HG02642 (cell line): Measurements from ENCODE around the gene COL23A1.
"Not testable (repeated sequence)": the region's sequence is repeated elsewhere in the genome, so short reads cannot be mapped to it uniquely, and the experiment has no call there.

Experiments
- ATAC-seq: cut with Tn5 transposase; IDR thresholded peaks from one replicate; pipeline ENCODE4 v1.9.1; 2021; ENCODE audit warnings: mild to moderate bottlenecking; ENCODE audit not compliant: unreplicated experiment, poor library complexity

COL23A1 gene

DNA sequence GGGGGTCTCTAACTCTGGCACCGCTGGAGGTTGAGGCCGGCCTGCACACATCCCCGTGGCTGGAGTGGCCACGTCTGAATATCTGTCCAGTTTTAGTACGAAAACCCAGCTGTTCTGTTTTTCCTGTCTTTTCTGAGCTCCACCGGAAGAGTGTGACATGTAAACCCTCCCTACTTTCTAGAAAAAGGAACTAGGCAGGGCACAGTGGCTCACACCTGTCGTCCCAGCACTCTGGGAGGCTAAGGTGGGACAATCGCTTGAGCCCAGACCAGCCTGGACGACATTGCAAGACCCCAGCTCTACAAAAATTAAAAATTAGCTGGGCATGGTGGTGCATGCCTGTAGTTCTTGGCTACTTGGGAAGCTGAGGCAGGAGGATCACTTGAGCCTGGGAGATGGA is 349.4 kb downstream of the COL23A1 start:
- ATAC-seq: no peak

DNA sequence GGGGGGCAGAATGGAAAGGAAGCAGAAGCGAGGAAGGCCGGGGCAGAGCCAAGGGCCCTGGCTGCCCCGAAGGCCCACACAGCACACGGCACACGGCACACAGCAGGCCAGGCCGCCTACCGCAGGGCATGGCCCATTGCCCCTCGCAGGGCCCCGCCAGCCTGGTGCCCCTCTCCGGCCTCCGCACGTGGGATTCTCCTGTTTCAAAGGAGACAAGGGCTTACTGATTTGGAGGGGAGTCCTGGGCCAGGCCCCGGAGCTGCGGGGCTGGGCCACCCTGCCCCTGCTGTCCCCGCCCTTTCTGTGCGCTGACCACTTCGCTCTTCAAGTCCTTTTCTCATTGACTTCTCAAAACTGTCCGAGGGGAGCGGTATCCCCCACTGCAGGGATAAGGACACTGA is 349.9 kb downstream of the COL23A1 start:
- ATAC-seq: no peak

GRCh38 chr5:178239626-178240301 is 350.4 kb downstream of the COL23A1 start:
- ATAC-seq: not testable (repeated sequence)

DNA sequence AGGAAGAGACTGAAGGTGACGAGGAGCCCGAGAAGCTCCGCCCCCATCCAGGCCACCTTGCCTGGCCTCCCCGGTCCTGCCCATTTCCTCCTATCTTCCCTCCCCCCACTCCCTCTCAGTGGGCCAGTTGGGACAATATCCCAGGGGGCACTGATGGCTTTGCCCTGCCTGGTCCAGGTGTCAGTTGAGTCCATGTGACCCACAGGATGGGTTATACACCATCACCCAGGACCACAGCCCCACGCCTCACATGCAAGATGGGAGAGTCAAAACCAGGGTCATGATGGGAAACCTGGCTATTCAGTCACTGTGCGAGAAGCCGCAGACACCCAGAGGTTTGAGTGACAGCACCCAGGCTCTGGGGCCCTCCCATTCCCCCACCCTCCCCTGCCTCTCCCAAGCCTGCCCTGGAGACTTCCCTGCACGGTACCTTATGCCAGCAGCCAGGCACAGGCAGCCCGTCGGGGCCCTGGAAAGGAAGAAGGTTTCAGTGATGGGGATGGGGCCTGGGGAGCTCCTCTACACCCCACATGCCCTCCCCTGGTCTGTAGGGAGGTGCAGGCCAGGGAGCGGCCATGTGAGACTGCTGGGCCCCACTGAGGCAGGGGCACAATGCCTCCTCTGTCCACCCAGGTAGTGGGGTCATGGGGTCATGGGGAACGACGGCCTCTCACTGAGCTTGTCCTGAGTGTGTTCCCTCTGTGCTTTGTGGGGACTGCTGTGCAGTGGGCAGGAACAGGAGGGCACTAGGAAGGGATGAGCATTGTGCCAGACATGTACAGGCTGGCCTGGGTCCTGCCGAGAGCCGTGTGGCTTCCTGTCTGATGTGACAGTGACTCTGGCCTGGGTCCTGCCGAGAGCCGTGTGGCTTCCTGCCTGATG is 351.2 kb downstream of the COL23A1 start:
- no peak for ATAC-seq

DNA sequence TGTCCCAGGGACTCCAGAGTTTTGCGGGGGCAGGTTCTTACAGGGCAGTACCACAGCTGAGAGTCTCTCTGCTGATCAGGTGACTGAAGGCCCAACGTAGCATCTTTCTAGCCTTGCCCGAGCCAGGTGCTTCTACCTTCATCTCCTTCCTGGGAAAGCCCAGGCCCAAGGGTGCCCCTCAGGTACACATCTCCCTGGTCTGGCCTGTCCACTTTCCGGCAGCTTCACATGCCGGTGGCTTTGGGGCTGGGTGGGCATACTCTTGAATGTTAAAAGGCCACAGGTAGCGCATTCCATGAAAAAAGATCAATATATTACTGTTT is 351.9 kb downstream of the COL23A1 start:
- ATAC-seq: no peak

DNA sequence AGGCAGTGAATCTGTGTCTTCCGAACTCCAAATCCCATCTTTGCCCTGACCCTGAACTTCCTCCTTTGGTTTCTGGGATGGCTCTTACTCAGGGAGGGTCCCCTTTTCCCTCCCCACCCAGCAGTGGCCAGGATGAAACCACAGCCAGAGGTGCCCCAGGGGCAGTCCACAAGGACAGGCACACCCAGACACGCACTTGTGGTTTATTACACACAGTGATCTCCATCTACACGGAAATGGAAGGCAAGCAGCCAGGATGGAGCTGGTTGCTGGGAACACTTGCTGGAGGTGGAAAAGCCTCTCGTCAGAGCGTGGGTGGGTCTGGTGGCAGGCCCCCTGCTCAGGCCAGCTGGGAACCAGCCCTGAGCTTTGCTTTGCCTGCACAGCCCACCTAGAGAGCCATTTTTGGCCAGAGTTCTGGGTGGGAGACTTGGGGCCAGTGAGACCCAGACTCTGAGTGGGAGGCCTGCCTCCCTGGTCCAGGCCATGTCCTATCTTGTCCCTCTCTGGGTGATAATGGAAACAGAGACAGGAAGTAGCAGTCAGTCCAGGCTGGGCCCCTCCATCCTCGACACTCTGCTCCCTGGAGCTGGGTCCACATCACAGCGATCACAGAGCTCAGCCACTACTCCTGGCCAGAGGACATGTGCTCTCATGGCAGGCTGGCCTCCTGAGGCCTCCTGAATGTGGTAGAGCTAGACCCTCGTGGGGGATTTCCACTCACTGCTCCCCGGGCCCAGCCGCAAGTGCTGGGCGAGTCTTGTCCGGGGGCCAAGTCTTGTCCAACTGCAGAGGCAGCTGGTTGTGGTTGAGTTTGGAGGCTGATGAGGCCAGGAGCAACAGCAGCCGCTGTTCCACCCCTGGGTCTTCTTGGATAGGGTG is 352.5 kb downstream of the COL23A1 start:
- ATAC-seq: no peak

GRCh38 chr5:178236679-178237078 is 353.5 kb downstream of the COL23A1 start:
- ATAC-seq: no peak

DNA sequence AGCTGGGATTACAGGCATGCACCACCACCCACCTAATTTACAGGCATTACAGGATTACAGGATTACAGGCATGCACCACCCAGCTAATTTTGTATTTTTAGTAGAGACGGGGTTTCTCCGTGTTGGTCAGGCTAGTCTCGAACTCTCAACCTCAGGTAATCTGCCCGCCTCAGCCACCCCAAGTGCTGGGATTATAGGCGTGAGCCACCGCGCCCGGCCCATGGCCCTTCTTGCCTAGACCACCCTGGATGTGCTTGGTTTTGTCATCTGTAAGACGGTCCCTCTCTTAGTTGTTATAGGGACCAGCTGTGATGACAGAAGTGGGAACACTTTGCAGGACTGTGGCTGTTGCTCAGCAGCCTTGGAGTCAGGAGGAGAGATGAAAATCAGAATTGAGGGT is 354.1 kb downstream of the COL23A1 start:
- no peak for ATAC-seq

- ATAC-seq: no peak
Observed at GRCh38 chr5:178235588-178235974, 354.6 kb downstream of the COL23A1 start.

- no peak for ATAC-seq
Observed at GRCh38 chr5:178234750-178235587, 355.2 kb downstream of the COL23A1 start.

GRCh38 chr5:178234121-178234749 is 356.0 kb downstream of the COL23A1 start:
- ATAC-seq: no peak

DNA sequence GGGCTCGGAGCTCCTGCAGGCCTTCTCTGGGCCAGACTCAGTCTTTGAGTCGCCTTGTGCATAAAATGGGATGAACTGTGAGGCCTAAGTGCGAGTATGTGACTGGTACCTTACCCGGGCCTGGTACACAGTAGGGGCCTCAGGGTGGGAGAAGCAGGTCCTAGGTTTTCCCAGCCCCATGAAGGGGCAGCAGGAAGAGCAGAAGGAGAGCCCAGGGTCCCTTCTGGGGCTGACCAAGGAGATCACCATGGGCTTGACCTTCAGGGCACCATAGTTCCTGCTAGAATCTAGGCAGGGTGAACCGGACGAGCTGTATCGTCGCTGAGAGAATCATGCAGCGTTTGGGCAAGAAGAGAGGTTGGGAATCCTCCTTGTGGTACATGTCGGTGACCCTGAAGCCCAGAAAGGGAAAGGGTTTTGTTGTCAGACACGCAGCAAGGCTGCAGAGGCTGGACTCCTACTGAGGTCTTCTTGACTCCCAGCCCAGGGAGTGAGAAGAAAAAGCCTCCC is 357.2 kb downstream of the COL23A1 start:
- no peak for ATAC-seq

DNA sequence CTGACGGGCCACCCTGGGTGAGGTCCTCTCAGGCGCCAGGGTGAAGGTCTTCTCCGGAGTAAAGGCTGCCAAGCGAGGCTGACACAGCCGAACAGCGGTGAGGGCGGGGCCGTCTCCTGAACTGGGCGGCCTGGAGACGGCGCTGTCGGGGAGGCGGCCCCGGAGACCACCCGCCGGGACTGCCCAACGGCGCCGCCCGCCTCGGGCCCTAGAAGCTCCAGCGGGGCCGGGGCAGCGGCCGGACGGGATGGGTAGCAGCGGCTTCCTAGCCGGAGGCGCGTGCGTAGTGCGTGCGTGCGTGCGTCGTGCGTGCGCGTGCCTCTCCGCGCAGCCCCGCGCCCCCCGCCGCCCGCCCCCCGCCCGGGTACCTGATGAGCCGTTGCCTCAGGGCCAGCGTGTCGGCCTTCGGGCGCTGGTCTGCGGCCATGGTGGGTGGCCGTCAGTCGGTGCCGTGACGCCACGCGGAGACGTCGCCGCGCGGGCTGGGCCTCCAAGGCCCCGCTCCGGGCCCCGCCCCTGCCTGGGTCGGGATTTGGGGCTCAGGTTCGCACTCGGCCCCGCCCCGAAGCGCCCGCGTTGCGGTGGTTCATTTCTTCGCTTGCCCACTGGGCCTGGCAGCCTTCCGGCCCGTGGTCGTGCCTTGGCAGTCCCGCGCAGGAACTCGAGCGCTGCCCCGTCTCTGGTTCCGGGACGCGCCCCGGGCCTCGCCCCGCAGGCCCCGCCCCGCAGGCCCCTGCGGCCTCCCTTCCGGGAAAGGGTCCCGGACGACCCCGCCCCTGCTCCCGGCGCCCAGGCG is 357.9 kb downstream of the COL23A1 start, which contains the start of gene PHYKPL:
Gene PHYKPL, minus strand, starts transcription at position 679 of the 796 bp plus-strand sequence. Its CDS starts 252 bp downstream, at position 427.
- ATAC-seq: peak; percentile 75

GRCh38 chr5:178231539-178232123 is 358.6 kb downstream of the COL23A1 start:
- peak; percentile 3 for ATAC-seq

DNA sequence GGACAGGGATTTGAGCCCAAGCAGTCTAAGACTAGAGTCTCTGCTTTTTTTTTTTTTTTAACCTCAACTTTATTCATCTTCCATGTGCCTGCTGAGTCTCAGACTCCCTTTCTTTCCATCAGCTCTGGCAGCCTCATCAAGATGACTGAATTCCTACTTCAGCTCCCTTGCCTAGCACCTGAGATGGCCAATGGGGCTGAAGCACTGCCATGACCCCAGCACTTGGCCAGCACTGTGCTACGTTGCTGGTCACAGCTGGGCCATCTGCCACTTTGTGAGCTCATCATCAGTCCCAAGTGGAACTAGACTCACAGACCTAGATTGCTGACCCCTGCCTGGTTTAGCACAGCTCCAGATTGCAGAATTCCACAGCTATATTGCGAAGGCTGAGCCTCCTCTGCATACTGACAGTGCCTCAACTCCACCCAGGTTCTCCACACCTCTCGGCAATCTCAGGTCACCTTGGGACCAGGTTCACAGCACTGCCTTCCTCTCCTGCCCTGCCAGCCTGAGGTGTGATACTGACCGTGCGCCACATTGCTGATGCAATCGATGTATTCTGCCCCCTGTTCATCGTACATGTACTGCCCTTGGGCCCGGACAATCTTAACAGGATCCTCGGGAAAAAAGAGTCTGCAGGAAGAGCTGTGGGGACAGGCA is 359.2 kb downstream of the COL23A1 start:
- no peak for ATAC-seq

DNA sequence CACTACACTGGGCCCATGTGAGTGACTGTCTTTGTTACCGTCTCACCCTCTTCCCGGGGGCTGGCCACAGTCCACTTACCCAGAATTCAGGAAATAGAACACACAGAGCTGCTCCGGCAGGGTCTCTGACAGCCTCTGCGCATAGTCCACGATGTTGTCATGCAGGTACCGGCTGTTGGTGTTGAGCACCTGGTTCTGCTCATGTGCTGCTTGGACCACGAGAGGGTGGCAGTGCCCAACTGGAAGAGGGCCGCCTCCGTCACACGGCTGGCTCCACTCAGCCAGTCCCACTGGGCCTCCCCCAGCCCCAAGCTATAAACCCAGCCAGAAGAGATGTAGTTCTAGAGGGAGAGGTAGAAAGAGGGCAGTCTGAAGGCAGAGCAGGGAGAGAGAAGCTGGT is 360.3 kb downstream of the COL23A1 start:
- no peak for ATAC-seq

DNA sequence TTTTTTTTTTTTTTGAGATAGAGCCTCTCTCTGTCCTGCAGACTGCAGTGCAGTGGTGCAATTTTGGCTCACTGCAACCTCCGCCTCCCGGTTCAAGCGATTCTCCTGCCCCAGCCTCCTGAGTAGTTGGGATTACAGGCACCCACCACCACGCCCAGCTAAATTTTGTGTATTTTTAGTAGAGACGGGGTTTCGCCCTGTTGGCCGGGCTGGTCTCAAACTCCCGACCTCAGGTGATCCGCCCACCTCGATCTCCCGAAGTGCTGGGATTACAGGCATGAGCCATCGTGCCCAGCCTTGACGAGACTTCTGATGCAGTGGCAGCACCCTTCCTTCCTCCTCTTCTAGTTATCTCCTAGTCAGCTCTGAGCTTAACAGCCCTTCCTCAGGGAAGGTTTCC is 361.1 kb downstream of the COL23A1 start:
- not testable (repeated sequence) for ATAC-seq

- no peak for ATAC-seq
Observed at GRCh38 chr5:178228609-178229008, 361.6 kb downstream of the COL23A1 start.
